ENCODE data around the gene ZMAT1. TPM values are rescaled to one million over a fixed set of nuclear protein-coding genes. Genes with fewer than 3 reads are reported as not detected.
"Not testable (repeated sequence)": the region's sequence is repeated elsewhere in the genome, so short reads cannot be mapped to it uniquely, and the experiment has no call there.

ZMAT1 gene
- total RNA-seq, result 10 to 100 TPM; 14.9 to 15.2 TPM

DNA sequence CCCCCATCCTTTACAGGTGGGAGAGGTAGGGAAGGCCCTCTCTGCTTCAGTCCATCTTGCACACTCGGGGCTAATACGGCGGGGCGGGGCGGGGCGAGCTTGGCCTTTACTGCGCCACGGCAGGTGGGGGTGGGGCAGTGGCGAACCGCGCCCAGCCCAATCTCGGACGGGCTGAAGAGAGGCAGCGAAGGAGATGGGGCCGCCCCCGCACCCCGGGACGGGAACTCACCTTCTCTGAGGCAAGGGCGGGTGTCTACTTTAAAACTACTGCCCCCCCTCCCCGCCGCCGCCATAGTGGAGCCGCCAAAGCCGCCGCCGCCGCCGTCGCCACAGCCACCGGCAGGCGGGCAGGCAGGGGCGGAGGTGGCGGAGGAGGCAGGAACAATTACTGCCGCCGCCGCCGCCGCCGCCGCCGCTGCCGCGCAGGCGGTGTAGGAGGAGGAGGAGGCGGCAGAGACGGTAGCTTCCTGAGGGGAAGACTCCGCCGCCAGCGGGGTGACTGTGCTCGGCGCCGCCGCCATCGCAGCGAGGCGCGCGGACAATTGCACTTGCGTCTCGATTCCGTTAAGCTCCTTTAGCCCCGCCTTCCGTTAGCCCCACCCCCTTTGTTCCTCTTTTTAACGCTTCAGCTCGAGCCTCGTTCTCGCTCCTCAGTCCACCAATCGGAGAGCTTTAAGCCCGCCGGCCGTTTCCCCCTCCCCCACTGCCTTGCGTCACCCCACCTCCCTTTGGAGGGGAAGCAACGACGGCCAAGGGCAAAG lies at the start of gene ZMAT1:
ZMAT1 (minus strand) TSS at position 540 of the 761 bp plus-strand sequence; CDS start at position 521, 19 bp downstream.
- TF ChIP-seq, protein P1, sequence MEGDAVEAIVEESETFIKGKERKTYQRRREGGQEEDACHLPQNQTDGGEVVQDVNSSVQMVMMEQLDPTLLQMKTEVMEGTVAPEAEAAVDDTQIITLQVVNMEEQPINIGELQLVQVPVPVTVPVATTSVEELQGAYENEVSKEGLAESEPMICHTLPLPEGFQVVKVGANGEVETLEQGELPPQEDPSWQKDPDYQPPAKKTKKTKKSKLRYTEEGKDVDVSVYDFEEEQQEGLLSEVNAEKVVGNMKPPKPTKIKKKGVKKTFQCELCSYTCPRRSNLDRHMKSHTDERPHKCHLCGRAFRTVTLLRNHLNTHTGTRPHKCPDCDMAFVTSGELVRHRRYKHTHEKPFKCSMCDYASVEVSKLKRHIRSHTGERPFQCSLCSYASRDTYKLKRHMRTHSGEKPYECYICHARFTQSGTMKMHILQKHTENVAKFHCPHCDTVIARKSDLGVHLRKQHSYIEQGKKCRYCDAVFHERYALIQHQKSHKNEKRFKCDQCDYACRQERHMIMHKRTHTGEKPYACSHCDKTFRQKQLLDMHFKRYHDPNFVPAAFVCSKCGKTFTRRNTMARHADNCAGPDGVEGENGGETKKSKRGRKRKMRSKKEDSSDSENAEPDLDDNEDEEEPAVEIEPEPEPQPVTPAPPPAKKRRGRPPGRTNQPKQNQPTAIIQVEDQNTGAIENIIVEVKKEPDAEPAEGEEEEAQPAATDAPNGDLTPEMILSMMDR (IDR thresholded peaks at IDR 0.05), result no peak
- H3K9me3 ChIP-seq, result no peaks in the 10 kb centered on the region
- ATAC-seq (ENCODE audit: insufficient number of reproducible peaks, low FRiP score, low read depth), result peak; percentile 94
- H3K36me3 ChIP-seq, result no peaks in the 10 kb centered on the region
- no peaks in the 10 kb centered on the region for H3K27me3 ChIP-seq (replicated peaks; ENCODE audit: insufficient read depth)
- H3K27ac ChIP-seq, result peak within 1 kb of the TSS; percentile 94 to 97
- DNase-seq (ENCODE audit: low spot score), result peak; percentile 88
- H3K4me3 ChIP-seq, result peak within 1 kb of the TSS; percentile 87
- no peaks in the 10 kb centered on the region for H3K4me1 ChIP-seq (ENCODE audit: control insufficient read depth in 1 of 2, low read depth in 2 of 2)

DNA sequence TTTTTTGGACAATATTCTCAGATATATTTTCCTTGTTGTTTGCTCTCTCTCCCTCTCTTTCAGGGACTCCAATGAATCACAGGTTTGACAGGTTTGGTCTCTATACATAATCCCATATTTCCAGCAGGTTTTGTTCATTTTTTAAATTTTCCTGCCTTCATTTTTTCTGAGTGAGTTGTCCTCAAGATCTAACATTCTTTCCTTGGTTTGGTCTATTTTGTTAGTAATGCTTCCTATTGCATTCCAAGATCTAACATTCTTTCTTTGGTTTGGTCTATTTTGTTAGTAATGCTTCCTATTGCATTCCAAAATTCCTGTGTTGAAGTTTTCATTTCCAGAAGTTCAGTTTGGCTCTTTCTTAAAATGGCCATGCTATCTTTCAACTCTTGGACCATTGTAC lies 45.3 kb upstream of the ZMAT1 start:
- Histone ChIP-seq H3K4me3 (no peak overlapping the region), H3K27me3 (replicated peaks; ENCODE audit: insufficient read depth) (no peaks in the 10 kb centered on the region), H3K4me1 (ENCODE audit: control insufficient read depth in 1 of 2, low read depth in 2 of 2) (no peaks in the 10 kb centered on the region), H3K9me3 (no peaks in the 10 kb centered on the region), H3K36me3 (no peaks in the 10 kb centered on the region), H3K27ac (no peak overlapping the region)
- DNase-seq (ENCODE audit: low spot score), result no peak
- ATAC-seq (ENCODE audit: insufficient number of reproducible peaks, low FRiP score, low read depth), result no peak
- TF ChIP-seq, protein P1 (IDR thresholded peaks at IDR 0.05), result no peak

DNA sequence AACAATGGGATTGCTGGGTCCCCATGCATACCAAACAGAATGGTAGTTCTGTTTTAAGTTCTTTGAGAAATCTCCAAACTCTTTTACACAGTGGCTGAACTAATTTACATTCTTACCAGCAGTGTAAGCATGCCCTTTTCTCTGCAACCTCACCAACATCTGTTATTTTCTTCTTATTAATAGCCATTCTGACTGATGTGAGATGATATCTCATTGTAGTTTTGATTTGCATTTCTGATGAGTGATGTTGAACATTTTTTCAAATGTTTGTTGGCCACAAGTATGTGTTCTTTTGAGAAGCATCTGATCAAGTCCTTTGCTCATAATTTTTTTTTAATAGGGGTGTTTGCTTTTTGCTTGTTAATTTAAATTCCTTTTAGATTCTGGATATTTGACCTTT lies 41.2 kb upstream of the ZMAT1 start:
- H3K36me3 ChIP-seq, result no peaks in the 10 kb centered on the region
- no peak for ATAC-seq (ENCODE audit: insufficient number of reproducible peaks, low FRiP score, low read depth)
- no peaks in the 10 kb centered on the region for H3K9me3 ChIP-seq
- no peak for DNase-seq (ENCODE audit: low spot score)
- no peaks in the 10 kb centered on the region for H3K27me3 ChIP-seq (replicated peaks; ENCODE audit: insufficient read depth)
- H3K27ac ChIP-seq, result no peak overlapping the region
- no peaks in the 10 kb centered on the region for H3K4me1 ChIP-seq (ENCODE audit: control insufficient read depth in 1 of 2, low read depth in 2 of 2)
- H3K4me3 ChIP-seq, result no peak overlapping the region
- TF ChIP-seq, protein P1 (IDR thresholded peaks at IDR 0.05), result no peak

DNA sequence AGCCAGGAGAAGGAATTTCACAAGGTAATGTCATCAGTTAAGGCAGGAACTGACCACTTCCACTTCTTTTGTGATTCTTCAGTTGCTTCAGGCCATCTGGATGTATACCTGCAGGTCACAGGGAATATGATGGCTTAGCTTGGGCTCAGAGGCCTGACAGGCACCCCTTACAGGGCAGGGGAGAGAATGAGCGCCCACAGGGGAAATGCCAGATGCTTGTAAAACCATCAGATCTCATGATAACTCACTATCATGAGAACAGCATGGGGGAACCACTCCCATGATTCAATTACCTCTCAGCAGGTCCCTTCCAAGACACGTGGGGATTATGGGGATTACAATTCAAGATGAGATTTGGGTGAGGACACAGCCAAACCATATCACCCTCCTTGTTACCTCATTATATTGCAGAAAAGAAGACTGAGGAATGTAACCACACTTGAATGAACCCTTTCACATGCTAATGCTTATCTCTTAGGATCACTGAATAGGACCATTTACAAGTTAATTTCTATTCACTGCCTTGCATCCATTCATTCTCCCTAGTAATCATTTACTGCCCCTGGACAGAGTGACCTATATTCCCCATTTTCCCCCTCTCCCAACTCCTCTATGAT lies 33.2 kb upstream of the ZMAT1 start:
- not testable (repeated sequence) for H3K36me3 ChIP-seq; ATAC-seq (ENCODE audit: insufficient number of reproducible peaks, low FRiP score, low read depth); H3K4me1 ChIP-seq (ENCODE audit: control insufficient read depth in 1 of 2, low read depth in 2 of 2); H3K9me3 ChIP-seq; H3K4me3 ChIP-seq; H3K27me3 ChIP-seq (replicated peaks; ENCODE audit: insufficient read depth); DNase-seq (ENCODE audit: low spot score); H3K27ac ChIP-seq

DNA sequence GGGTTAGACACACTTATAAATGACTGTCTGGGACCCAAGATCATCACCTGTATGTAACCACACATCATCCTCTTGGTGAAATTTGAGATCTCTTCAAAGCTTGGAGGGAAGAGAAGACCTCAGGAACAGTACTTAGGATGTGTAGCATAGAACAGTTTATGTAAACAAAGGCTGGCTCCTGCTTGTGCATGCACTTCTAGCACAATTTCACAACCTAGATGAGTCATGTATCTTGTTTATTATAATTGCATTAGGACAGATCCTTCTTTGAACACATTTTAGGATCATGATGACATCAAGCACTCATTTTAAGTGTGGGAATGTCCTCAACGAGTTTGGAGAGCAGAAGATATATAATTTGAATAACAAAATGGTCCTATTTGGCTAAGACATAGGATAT lies 26.3 kb upstream of the ZMAT1 start:
- ATAC-seq (ENCODE audit: insufficient number of reproducible peaks, low FRiP score, low read depth), result no peak
- Histone ChIP-seq H3K4me1 (ENCODE audit: control insufficient read depth in 1 of 2, low read depth in 2 of 2) (no peaks in the 10 kb centered on the region), H3K36me3 (no peaks in the 10 kb centered on the region)

More for the DNA sequence above, 26.3 kb upstream of the ZMAT1 start:
- H3K4me3 ChIP-seq, result no peak overlapping the region
- TF ChIP-seq, protein P1 (IDR thresholded peaks at IDR 0.05), result no peak
- H3K9me3 ChIP-seq, result no peaks in the 10 kb centered on the region
- no peaks in the 10 kb centered on the region for H3K27me3 ChIP-seq (replicated peaks; ENCODE audit: insufficient read depth)
- DNase-seq (ENCODE audit: low spot score), result no peak
- no peak overlapping the region for H3K27ac ChIP-seq

Measured in thoracic aorta (tissue), 2 donors.